HepG2 (cell line): Measurements from ENCODE around the gene DOCK4. TPM values are rescaled to one million over a fixed set of nuclear protein-coding genes. Genes with fewer than 3 reads are reported as not detected.

Experiments used
- ATAC-seq: fragments of 200-7000 bp; cut with Tn5 transposase; 3 replicates; pipeline ENCODE4 v1.9.1; 2020; ENCODE audit warnings: mild to moderate bottlenecking, moderate library complexity
- BruUV-seq: library from RNA; stranded (reverse); fragments of 400-500 nt; replicated peaks from 2 replicates; lab custom pipeline; 2021; lab: Mats Ljungman, UMichigan
- CTCF ChIA-PET: fragments of 300-600 bp; formaldehyde crosslinking; extraction: SDS; loops from one replicate; lab custom pipeline; 2021; ENCODE audit warnings: low total read pairs, inconsistent platforms, low intra/inter-chr PET ratio; lab: Yijun Ruan, JAX
- POLR2A ChIA-PET: fragments of 350-600 bp; sonication (Branson Sonifier 250); formaldehyde crosslinking; loops from one replicate; lab custom pipeline; 2020; ENCODE audit warnings: antibody characterized with exemption, inconsistent platforms; lab: Yijun Ruan, JAX
- DNase-seq: peaks from one replicate; pipeline ENCODE4 v3.0.0-alpha.2; 2015; ENCODE audit warnings: low spot score
- FAIRE-seq: peaks from 3 replicates; lab custom pipeline; 2011; peaks lifted over from hg19 to GRCh38; lab: Jason Lieb, UNC
- H2AFZ ChIP-seq: one replicate; pipeline ENCODE4 v1.6.1; 2011; ENCODE audit warnings: low read length, inconsistent platforms
- H3K27ac ChIP-seq: fragments of 300-600 bp; 3 replicates; pipeline ENCODE4 v1.8.0; 2011; ENCODE audit warnings: mixed run types, mild to moderate bottlenecking, mixed read lengths, low read length, inconsistent platforms; ENCODE audit not compliant: insufficient read depth; ENCODE audit errors: extremely low read length
- H3K27me3 ChIP-seq, 2 experiments: fragments of 200-600 bp in 1 of 2; 2 replicates in 1 of 2; 3 replicates in 1 of 2; pipeline versions ENCODE4 v1.6.0 to v1.8.0; 2011; ENCODE audit warnings: low read length in 2 of 2, mild to moderate bottlenecking in 2 of 2, moderate library complexity in 2 of 2, inconsistent platforms in 1 of 2; ENCODE audit not compliant: insufficient read depth in 2 of 2, control insufficient read depth in 1 of 2
- H3K36me3 ChIP-seq, 2 experiments: fragments of 200-600 bp in 1 of 2; replicated peaks in 1 of 2; 2 replicates in 1 of 2; 3 replicates in 1 of 2; pipeline versions ENCODE4 v1.5.1 to v1.8.0; 2011; ENCODE audit warnings: low read length in 2 of 2, inconsistent platforms in 1 of 2; ENCODE audit not compliant: insufficient read depth in 2 of 2, control insufficient read depth in 1 of 2
- H3K4me1 ChIP-seq: 2 replicates; pipeline ENCODE4 v1.5.1; 2012; ENCODE audit warnings: low read length, inconsistent platforms; ENCODE audit not compliant: insufficient read depth
- H3K4me2 ChIP-seq: 2 replicates; pipeline ENCODE4 v1.6.0; 2011; ENCODE audit warnings: low read depth, low read length, inconsistent platforms
- H3K4me3 ChIP-seq, 3 experiments: fragments of 200-600 bp in 1 of 3; sonication (generic), shearing (Covaris generic) in 1 of 3; replicated peaks in 1 of 3; 2 replicates each; pipeline ENCODE4 v1.5.1; 2011 to 2016; ENCODE audit warnings: low read length in 3 of 3, inconsistent platforms in 2 of 3, low read depth in 2 of 3, mild to moderate bottlenecking in 2 of 3, control low read depth in 1 of 3, mixed read lengths in 1 of 3; ENCODE audit not compliant: insufficient read depth in 1 of 3
- H3K79me2 ChIP-seq: one replicate; pipeline ENCODE4 v1.6.1; 2011; ENCODE audit warnings: low read length, inconsistent platforms; ENCODE audit not compliant: insufficient read depth
- H3K9ac ChIP-seq: 2 replicates; pipeline ENCODE4 v1.6.0; 2011; ENCODE audit warnings: mild to moderate bottlenecking, low read depth, low read length, inconsistent platforms; ENCODE audit not compliant: insufficient read depth
- H3K9me3 ChIP-seq: 2 replicates; pipeline ENCODE4 v1.5.1; 2012; ENCODE audit warnings: mild to moderate bottlenecking, low read length
- H4K20me1 ChIP-seq: 2 replicates; pipeline ENCODE4 v1.6.0; 2011; ENCODE audit warnings: inconsistent platforms, mild to moderate bottlenecking, low read length, moderate library complexity; ENCODE audit not compliant: insufficient read depth
- ADNP ChIP-seq: sonication (generic); formaldehyde crosslinking; IDR thresholded peaks from 2 replicates; pipeline ENCODE4 v1.4.0; 2020; ENCODE audit warnings: missing genetic modification reagents
- ATM ChIP-seq: fragments of 450-650 bp; IDR thresholded peaks from 2 replicates; pipeline ENCODE4 v1.7.1; 2017; ENCODE audit warnings: mild to moderate bottlenecking, borderline replicate concordance
- HIVEP1 ChIP-seq: sonication (generic); formaldehyde crosslinking; IDR thresholded peaks from 2 replicates; pipeline ENCODE4 v1.4.0; 2020; ENCODE audit warnings: mild to moderate bottlenecking, missing genetic modification reagents
- ZBTB42 ChIP-seq: sonication (generic); formaldehyde crosslinking; IDR thresholded peaks from 2 replicates; pipeline ENCODE4 v1.5.0; 2020; ENCODE audit warnings: mild to moderate bottlenecking, missing genetic modification reagents
- WGBS: methylation state at CpG from one replicate; pipeline ENCODE4 v1.1.6; 2017; ENCODE audit warnings: low lambda C conversion rate; 5-methylcytosine and 5-hydroxymethylcytosine counted together
- in situ Hi-C: cut with HindIII; loops from 2 replicates; pipeline ENCODE4 v1.10.0; 2017; ENCODE audit warnings: low pct_unique_long_range_greater_than_20kb; ENCODE audit not compliant: extremely low pct_ligation_motif_present
- intact Hi-C: fragments of 100-400 bp; cut with micrococcal nuclease; formaldehyde crosslinking; loops from one replicate; pipeline ENCODE4 v1.10.0; 2022; ENCODE audit not compliant: unreplicated experiment
- polyA plus RNA-seq, 8 experiments: library from polyadenylated mRNA; depleted of rRNA in 3 of 8; stranded (reverse) in 7 of 8; unstranded in 1 of 8; fragments of >200 nt; fragmentation: Illumina TruSeq in 4 of 8; extraction: Trizol in 4 of 8; gene quantifications; 2 replicates each; pipeline versions ENCODE4 v1.2.1 to v1.2.3, GENCODE V29; 2011 to 2016; ENCODE audit warnings: low read depth in 4 of 8, missing spikeins in 1 of 8, mixed read lengths in 1 of 8; ENCODE audit not compliant: insufficient read depth in 1 of 8
- total RNA-seq, 5 experiments: library from RNA; depleted of rRNA; stranded (reverse); fragments of >200 nt; fragmentation: Illumina TruSeq; extraction: Trizol; gene quantifications; 2 replicates each; pipeline ENCODE4 v1.2.3, GENCODE V29; 2016; ENCODE audit warnings: low read depth in 1 of 5
- TF ChIP-seq, protein P1 (sequence below): sonication (generic); formaldehyde crosslinking; IDR thresholded peaks from 2 replicates; pipeline ENCODE4 v1.4.0; 2020; ENCODE audit warnings: low read depth, missing genetic modification reagents

Gene DOCK4
- total and polyA plus RNA-seq, 2 of the 13 experiments (the other 11 are each of a cell fraction or from before 2014, with no cell fraction given), result 13.5 to 17.4 TPM

DNA sequence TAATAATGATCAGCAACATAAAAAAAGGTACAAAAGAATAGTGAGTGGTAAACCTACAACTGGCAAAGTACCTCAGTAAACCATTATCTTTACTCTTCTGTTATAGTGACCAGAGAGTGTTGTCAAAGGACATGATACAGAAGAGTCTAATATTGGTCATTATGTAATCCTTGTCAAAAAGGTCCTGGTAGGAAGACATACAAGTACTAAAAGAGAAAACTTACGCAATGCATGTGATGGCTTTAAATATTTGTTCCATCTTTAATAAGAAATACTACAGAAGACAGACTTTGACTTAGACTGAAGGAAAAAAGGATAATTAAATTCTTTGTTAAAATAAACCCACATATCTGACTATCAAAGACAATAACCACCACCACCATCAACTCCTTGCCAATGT, 6.5 kb downstream of the DOCK4 start (continued):
- TF ChIP-seq, protein P1, sequence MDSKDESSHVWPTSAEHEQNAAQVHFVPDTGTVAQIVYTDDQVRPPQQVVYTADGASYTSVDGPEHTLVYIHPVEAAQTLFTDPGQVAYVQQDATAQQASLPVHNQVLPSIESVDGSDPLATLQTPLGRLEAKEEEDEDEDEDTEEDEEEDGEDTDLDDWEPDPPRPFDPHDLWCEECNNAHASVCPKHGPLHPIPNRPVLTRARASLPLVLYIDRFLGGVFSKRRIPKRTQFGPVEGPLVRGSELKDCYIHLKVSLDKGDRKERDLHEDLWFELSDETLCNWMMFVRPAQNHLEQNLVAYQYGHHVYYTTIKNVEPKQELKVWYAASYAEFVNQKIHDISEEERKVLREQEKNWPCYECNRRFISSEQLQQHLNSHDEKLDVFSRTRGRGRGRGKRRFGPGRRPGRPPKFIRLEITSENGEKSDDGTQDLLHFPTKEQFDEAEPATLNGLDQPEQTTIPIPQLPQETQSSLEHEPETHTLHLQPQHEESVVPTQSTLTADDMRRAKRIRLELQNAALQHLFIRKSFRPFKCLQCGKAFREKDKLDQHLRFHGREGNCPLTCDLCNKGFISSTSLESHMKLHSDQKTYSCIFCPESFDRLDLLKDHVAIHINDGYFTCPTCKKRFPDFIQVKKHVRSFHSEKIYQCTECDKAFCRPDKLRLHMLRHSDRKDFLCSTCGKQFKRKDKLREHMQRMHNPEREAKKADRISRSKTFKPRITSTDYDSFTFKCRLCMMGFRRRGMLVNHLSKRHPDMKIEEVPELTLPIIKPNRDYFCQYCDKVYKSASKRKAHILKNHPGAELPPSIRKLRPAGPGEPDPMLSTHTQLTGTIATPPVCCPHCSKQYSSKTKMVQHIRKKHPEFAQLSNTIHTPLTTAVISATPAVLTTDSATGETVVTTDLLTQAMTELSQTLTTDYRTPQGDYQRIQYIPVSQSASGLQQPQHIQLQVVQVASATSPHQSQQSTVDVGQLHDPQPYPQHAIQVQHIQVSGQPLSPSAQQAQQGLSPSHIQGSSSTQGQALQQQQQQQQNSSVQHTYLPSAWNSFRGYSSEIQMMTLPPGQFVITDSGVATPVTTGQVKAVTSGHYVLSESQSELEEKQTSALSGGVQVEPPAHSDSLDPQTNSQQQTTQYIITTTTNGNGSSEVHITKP, result no peak
- TF ChIP-seq ADNP, result no peak

- no peak for ATAC-seq
- H3K79me2 ChIP-seq, result peaks cover 91% of the 10 kb centered on the region
- H3K4me3 ChIP-seq, result no peak overlapping the region
- no TSS peak for BruUV-seq
- peaks cover 79% of the 10 kb centered on the region for H3K4me1 ChIP-seq
- TF ChIP-seq ZBTB42 (no peak), ATM (no peak), HIVEP1 (CRISPR knock-in tag) (no peak)
- no peaks in the 10 kb centered on the region for H3K27me3 ChIP-seq
- intact Hi-C loops, result no loop called here
- FAIRE-seq, result no peak
- ChIA-PET POLR2A (no interaction called here), CTCF (no interaction called here)
- H3K27ac ChIP-seq, result no peak overlapping the region
- in situ Hi-C loops, result no loop called here
- no peaks in the 10 kb centered on the region; the same call in 1 of the 2 replicates for H4K20me1 ChIP-seq
- H3K9ac ChIP-seq, result no peak overlapping the region
- 95% methylated on average over 2 of the region's 2 CpGs for WGBS
- no peak overlapping the region for H3K4me2 ChIP-seq
- H2AFZ ChIP-seq, result no peak overlapping the region
- H3K9me3 ChIP-seq, result no peaks in the 10 kb centered on the region
- no peak for DNase-seq
- no peaks in the 10 kb centered on the region for H3K36me3 ChIP-seq
Measured at GRCh38 chr7:112199035-112199655, 7.1 kb downstream of the DOCK4 start.
